NB4 (cell line): ENCODE data around the gene MMEL1.

Experiments
- DNase-seq: peaks from one replicate; pipeline ENCODE4 v3.0.0; 2010; ENCODE audit warnings: low read depth
- H3K4me3 ChIP-seq: one replicate; pipeline ENCODE4 v1.5.1; 2011; ENCODE audit warnings: mild to moderate bottlenecking, low read depth, low read length, moderate library complexity
- MYC ChIP-seq: IDR thresholded peaks from 2 replicates; pipeline ENCODE4 v1.6.1; 2011; ENCODE audit warnings: low read depth, low read length
- POLR2A ChIP-seq: IDR thresholded peaks from 2 replicates; pipeline ENCODE4 v1.6.1; 2011; ENCODE audit warnings: mild to moderate bottlenecking; ENCODE audit not compliant: insufficient read length; ENCODE audit errors: extremely low read depth
- TF ChIP-seq, protein P1 (sequence below): IDR thresholded peaks from 2 replicates; pipeline ENCODE4 v1.6.1; 2011; ENCODE audit warnings: low read depth, low read length
- TF ChIP-seq, protein P2 (sequence below): IDR thresholded peaks from one replicate; pipeline ENCODE4 v1.5.1; 2012; ENCODE audit warnings: low read depth, low read length

Gene MMEL1

DNA sequence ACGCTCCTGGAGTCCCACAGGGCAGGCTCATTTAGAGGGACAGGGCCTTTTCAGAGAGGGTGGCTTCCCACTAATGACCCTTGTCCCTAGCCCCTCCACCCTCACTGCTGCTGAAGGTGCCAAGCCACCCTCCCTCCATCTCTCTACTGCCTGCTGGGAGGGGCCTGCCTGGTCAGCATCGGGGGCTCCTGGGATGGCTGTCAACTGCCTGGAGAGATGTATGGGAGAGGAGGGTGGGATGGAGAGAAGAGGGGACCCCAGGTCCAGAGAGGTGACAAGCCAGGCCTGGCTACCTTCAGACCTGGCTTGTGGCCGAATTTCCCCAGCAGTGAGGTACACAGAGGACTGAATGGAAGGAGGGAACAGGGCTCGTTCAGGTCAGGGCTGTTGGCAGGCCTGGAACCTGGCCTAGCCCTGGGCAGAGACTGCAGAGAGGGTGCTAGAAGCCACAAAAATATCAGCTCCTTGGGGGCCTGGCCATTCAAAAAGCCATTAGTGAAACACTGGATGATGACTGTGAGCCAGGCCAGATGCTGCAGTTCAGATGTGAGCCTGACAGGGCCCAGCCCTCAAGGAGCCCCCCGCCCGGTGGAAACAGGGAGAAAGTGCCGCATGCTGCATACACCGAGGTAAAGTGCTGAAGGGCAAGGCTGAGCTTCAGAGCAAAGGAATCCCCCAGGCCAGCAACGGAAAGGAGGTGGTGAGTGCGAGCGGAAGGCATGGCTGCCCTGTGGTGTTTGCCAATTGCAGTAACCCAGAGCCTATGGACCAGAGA, 20.0 kb downstream of the MMEL1 start:
- no peak for DNase-seq
- TF ChIP-seq MYC, result no peak
- TF ChIP-seq, protein P1, sequence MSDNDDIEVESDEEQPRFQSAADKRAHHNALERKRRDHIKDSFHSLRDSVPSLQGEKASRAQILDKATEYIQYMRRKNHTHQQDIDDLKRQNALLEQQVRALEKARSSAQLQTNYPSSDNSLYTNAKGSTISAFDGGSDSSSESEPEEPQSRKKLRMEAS, result no peak
- TF ChIP-seq POLR2A, result no peak
- TF ChIP-seq, protein P2, sequence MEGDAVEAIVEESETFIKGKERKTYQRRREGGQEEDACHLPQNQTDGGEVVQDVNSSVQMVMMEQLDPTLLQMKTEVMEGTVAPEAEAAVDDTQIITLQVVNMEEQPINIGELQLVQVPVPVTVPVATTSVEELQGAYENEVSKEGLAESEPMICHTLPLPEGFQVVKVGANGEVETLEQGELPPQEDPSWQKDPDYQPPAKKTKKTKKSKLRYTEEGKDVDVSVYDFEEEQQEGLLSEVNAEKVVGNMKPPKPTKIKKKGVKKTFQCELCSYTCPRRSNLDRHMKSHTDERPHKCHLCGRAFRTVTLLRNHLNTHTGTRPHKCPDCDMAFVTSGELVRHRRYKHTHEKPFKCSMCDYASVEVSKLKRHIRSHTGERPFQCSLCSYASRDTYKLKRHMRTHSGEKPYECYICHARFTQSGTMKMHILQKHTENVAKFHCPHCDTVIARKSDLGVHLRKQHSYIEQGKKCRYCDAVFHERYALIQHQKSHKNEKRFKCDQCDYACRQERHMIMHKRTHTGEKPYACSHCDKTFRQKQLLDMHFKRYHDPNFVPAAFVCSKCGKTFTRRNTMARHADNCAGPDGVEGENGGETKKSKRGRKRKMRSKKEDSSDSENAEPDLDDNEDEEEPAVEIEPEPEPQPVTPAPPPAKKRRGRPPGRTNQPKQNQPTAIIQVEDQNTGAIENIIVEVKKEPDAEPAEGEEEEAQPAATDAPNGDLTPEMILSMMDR, result no peak
- no peak overlapping the region for H3K4me3 ChIP-seq

DNA sequence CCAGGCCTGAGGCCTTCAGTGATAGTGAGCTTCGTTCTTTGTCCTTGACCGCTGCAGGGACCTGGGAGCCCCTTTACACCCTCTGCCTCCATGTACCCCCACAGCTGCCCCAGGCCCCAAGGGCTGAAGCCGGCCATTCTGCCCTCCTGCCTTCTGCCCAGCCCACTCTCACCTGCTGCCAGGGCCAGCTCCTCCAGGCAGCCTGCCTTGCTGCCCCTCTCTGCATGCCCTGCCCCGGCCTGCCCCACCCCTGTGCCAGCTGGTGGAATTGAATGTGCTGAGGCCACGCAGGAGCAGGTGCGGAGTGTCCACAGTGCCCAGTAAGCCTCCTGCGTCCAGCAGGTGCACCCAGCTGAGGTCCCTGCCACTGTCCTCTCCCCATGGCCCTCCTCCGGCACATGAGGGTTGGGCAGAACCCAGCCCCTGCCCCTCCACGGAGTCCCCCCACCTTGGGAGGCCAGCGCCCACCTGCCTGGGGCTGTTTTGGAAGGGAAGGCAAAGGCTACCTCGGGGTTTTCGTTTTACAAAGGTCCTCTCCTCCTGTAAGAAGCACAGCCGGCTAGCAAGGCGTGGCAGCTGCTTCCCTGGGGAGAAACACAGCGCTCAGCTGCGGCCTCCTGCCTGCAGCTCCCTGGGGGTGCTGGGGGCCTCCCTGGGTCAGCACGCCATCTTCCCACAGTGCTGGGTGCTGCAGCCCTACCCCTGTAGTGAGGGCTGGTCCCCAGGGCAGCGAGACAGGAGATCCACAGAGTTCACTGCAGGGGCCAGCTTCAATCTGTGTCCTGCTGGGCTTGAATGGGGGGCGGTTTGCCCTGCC, 21.0 kb downstream of the MMEL1 start:
- peak; percentile 59 for DNase-seq
- TF ChIP-seq, protein P1, result no peak
- no peak for TF ChIP-seq MYC
- TF ChIP-seq POLR2A, result no peak
- no peak overlapping the region for H3K4me3 ChIP-seq

DNA sequence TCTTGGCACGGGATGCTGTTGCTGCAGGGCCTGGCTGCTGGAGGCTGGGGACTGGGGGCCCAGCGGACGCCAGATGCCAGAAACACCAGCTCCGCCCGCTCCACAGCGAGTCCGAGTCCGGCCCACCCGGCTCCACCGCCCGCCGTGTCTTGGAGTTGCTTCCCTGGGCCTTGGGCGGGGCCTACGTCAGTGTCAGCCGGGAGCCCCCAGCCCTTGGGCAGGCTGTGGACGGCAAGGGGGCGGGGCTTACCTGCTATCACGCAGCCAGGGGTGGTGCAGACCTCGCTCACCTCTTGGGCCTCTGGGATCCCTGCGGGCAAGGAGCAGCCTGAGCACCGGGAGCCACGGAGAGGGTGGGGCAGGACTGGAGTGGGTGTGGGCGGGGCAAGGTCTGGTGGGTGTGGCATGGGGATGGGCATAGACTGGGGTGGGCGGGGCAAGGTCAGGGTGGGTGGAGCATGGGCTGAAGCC, 21.8 kb downstream of the MMEL1 start:
- no peak overlapping the region for H3K4me3 ChIP-seq
- TF ChIP-seq POLR2A (no peak), MYC (no peak)
- TF ChIP-seq, protein P1, result no peak
- TF ChIP-seq, protein P2, result no peak
- no peak for DNase-seq

DNA sequence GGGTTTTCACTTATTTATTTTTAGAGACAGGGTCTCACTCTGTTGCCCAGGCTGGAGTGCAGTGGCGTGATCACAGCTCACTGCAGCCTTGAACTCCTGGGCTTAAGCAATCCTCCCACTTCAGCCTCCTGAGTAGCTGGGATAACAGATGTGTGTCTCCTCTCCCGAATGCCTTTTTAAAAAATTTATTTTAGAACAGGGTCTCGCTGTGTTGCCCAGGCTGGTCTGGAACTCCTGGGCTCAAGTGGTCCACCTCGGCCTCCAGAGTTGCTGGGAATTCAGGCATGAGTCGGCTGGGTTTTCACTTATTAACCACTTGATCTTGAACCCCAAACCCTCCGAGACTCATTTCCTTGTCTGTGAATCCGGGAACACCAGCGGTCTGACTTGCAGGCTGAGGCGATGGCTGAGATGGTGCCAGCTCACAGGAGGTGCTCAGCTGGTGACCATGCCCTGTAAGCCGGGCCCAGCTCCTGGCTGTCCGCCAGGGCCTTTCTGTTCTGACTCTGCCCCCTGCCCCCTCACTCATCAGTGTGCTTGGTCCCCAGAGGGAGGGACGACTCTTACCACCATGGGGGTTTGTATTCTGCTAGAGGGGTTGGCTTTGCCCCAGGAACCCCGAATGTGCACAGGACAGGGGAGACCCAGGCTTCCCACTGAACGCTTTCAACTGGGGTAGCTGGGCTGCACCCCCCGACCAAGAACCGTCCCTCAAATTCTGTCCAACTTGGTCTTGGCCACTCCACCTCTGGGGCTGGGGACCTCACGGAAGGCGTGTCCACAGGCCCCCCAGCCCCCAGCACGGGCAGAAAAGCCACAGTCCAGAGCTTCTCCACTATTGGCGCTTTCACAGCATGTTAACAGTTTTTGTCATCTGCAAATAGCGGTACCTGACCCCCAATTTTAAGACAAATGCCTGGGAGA, 22.5 kb downstream of the MMEL1 start:
- H3K4me3 ChIP-seq, result no peak overlapping the region
- TF ChIP-seq, protein P2, result no peak
- TF ChIP-seq POLR2A (no peak), MYC (no peak)
- TF ChIP-seq, protein P1, result no peak
- DNase-seq, result no peak

DNA sequence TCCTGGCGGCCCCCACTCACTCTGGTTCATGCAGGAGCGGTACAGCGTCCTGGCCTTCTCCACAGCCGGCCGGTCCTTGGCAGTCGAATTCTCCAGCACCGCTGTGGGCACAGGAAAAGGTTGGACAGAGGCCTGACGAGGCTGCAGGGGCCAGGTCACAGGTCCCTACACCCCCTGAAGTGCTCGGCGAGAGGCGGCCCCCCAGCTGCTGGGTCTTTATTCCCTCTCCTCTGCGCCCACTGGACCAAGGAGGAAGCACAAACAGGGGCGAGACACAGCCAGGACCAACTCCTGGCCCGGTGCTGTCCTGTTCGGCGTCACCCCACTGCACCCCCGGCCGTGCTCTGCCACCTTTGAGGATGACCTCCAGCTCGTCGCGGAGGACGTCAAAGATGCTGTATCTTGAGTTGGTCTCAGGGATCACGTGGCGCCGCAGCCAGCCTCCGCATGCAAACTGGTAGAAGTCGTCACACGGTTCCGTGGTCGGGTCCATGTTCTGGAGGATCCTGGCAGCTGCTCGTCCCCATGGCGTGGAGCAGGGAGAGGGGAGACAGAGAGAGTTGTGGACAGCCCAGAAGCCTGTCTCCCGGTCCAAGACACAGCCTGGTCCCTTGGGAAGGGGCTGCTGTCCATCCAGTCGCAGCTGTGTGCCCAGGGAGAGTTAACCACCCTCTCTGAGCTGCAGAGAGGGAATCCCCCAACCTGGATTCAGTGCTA, 23.3 kb downstream of the MMEL1 start:
- DNase-seq, result no peak
- H3K4me3 ChIP-seq, result no peak overlapping the region
- TF ChIP-seq, protein P2, result no peak
- TF ChIP-seq POLR2A (no peak), MYC (no peak)
- TF ChIP-seq, protein P1, result no peak
